Measurements from ENCODE around the gene HDAC11.

Gene HDAC11

DNA sequence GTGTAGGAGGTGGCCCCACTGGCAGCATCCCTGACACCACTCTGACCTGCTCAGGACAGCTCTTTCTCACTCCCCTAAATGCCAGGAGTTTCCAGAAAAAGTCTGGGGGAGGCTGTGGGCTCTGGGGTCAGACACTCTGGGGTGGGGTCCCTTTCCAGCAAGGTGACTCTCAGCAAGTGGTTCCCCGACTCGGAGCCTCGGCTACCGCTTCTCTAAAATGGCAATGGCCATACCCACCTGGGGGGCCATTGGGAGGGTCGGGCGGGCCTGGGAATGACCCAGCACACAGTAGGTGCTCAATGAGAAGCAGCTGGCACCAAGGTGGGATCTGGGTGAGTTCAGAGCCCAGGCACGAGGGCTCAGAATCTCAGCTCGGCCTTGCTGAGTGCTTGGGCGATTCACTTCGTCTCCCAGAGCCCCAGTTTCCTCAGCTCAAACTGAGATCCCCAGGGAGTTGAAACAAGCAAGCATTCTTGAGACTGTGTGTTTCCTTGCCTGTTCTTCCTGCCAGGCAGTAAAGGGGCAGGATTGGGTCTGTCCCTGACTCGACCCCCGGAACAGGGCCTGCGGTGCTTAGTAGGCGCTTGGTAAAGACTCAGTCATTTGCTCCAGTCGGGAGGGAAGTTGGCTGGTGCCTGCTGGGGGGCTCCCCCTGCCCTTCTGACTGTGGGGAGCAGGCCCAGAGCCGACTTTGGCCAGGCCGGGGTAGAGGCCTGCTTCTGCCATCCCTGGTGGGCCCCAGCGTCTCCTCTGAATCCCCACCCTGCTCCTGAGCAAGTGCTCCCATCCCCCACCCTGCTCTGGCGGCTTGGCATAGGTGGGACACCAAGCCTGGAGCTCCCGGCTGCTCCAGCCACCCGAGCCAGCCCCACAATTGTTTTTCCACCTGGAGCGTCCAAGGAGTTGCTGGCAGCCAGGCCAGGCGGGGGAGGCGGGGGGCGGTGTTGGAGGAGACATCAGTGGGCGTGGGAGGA, 36.0 kb downstream of the HDAC11 start:
- POLR2A ChIA-PET = no interaction called here
- CTCF ChIA-PET = interaction anchor here (0.8 to 1.1 kb wide), 3 partner anchors 9 to 17 kb away, joined by 3 read pairs; no protein-coding TSS in a partner anchor
- TF ChIP-seq, protein P1, sequence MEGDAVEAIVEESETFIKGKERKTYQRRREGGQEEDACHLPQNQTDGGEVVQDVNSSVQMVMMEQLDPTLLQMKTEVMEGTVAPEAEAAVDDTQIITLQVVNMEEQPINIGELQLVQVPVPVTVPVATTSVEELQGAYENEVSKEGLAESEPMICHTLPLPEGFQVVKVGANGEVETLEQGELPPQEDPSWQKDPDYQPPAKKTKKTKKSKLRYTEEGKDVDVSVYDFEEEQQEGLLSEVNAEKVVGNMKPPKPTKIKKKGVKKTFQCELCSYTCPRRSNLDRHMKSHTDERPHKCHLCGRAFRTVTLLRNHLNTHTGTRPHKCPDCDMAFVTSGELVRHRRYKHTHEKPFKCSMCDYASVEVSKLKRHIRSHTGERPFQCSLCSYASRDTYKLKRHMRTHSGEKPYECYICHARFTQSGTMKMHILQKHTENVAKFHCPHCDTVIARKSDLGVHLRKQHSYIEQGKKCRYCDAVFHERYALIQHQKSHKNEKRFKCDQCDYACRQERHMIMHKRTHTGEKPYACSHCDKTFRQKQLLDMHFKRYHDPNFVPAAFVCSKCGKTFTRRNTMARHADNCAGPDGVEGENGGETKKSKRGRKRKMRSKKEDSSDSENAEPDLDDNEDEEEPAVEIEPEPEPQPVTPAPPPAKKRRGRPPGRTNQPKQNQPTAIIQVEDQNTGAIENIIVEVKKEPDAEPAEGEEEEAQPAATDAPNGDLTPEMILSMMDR (IDR thresholded peaks at IDR 0.05; ENCODE audit: control extremely low read depth, extremely low read depth, low read depth, missing control alignments) = no peak
- no peak for DNase-seq (ENCODE audit: extremely low spot score)

GRCh38 chr3:13516760-13517135, 36.6 kb downstream of the HDAC11 start:
- TF ChIP-seq, protein P1 (IDR thresholded peaks at IDR 0.05; ENCODE audit: control extremely low read depth, extremely low read depth, low read depth, missing control alignments) = no peak
- ChIA-PET POLR2A (no interaction called here), CTCF (interaction anchor here (0.9 kb wide), 1 partner anchor 9 kb away, joined by 3 read pairs; no protein-coding TSS in a partner anchor)
- DNase-seq (ENCODE audit: extremely low spot score) = no peak

GRCh38 chr3:13517253-13517977, 37.3 kb downstream of the HDAC11 start:
- DNase-seq (ENCODE audit: extremely low spot score) = no peak
- POLR2A ChIA-PET = no interaction called here

DNA sequence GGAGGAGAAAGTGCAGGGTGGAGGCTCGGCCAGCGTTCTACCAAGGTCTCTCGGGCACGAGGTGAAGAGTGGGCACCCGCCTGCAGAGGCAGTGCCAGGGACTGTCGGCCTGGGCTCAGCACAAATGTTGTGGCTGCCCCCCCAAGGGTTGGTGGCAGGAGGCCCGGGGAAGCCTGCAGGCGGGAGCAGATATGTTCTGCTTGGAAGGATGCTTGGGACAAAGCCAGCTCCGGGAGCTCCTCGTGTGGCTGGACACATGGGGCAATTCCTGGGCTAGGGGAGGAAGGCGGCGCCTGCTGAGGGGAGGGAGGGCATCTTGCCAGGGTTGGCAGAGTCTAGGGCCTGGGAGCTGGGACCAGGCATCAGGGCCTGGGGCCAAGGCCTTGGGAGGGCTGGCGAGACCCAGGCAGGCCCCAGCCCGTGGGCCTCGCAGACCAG, 38.4 kb downstream of the HDAC11 start:
- CTCF ChIA-PET = no interaction called here
- no peak for DNase-seq (ENCODE audit: extremely low spot score)
- POLR2A ChIA-PET = no interaction called here
- TF ChIP-seq, protein P1 (IDR thresholded peaks at IDR 0.05; ENCODE audit: control extremely low read depth, extremely low read depth, low read depth, missing control alignments) = no peak

More at GRCh38 chr3:13517253-13517977, 37.3 kb downstream of the HDAC11 start:
- TF ChIP-seq, protein P1 (IDR thresholded peaks at IDR 0.05; ENCODE audit: control extremely low read depth, extremely low read depth, low read depth, missing control alignments) = no peak
- CTCF ChIA-PET = interaction anchor here (0.9 kb wide), 1 partner anchor 8 kb away, joined by 3 read pairs; no protein-coding TSS in a partner anchor

DNA sequence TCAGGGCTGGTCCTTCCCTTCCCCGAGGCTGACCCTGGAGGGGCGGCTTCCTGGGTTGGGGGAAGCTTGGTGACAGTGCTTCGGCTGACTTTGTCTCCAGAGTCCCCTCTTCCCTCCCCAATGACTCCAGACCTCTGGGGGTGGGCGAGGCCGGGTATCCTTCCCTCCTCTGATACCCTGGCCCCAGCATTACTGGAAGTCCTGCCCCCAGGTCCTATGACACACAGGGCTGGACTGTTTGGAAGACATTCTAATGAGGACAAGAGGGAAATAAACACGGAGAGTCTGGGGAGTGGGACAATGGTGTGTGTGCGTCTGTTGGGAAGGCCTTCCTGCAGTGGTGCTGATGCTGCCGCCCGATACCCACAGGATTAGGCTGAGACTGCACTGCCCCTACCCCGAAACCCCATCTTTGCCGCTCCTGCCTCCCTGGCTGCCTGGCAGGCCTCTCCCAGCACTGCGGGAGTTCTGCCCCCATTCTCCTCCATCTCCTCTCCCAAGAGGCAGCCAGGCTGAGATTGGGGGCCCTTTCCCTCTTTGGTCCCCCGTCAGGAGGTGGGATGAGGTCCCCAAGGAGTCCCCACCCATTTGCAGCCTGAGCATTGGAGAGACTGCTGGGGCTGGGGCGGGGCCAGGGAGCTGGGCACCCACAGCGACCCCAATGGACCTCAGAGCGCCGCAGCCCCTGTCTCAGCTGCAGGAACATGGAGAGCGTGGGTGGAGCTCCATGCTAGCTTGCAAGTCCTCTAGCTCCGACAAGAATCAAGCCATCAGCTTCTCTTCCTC, 39.1 kb downstream of the HDAC11 start:
- ChIA-PET POLR2A (interaction anchor here (0.6 kb wide), 1 partner anchor 65 kb away, joined by 3 read pairs; no protein-coding TSS in a partner anchor), CTCF (no interaction called here)
- no peak for DNase-seq (ENCODE audit: extremely low spot score)
- TF ChIP-seq, protein P1 (IDR thresholded peaks at IDR 0.05; ENCODE audit: control extremely low read depth, extremely low read depth, low read depth, missing control alignments) = no peak

All from GM10248 (cell line).